Measurements from ENCODE around the gene NAA15. TPM values are rescaled to one million over a fixed set of nuclear protein-coding genes. Genes with fewer than 3 reads are reported as not detected.
A peak's percentile ranks its signal among the peaks of the same experiment; 100 is the strongest.
"Not testable (repeated sequence)": the region's sequence is repeated elsewhere in the genome, so short reads cannot be mapped to it uniquely, and the experiment has no call there.

NAA15 gene
- 10 to 100 TPM; 12.4 to 36.4 (median 30.6) TPM for total RNA-seq
- 10 to 100 TPM in 1 of 3 donors, 1 to 10 TPM in 2; 4.6 to 29.0 (median 5.2) TPM for polyA plus RNA-seq
- long read RNA-seq, donor 1, full-length matches to known transcripts: 1 of 1 reads
- long read RNA-seq, donor 1, partial matches to known transcripts: 0 of 1 reads
- long read RNA-seq, donor 1, other reads (novel, unspliced or antisense): 0 of 1 reads
- long read RNA-seq, donor 2: 0 reads
- long read RNA-seq, donor 3, full-length matches to known transcripts: 4 of 4 reads
- long read RNA-seq, donor 3, partial matches to known transcripts: 0 of 4 reads
- long read RNA-seq, donor 3, other reads (novel, unspliced or antisense): 0 of 4 reads
- long read RNA-seq, donor 4, full-length matches to known transcripts: 1 of 20 reads
- long read RNA-seq, donor 4, partial matches to known transcripts: 15 of 20 reads
- long read RNA-seq, donor 4, other reads (novel, unspliced or antisense): 4 of 20 reads
- long read RNA-seq, donor 5, full-length matches to known transcripts: 14 of 16 reads
- long read RNA-seq, donor 5, partial matches to known transcripts: 1 of 16 reads
- long read RNA-seq, donor 5, other reads (novel, unspliced or antisense): 1 of 16 reads
- long read RNA-seq, donor 6, partial matches to known transcripts: 8 of 9 reads
- long read RNA-seq, donor 6, other reads (novel, unspliced or antisense): 1 of 9 reads
- long read RNA-seq, donor 7: 0 reads
- long read RNA-seq, donor 8, full-length matches to known transcripts: 1 of 1 reads
- long read RNA-seq, donor 8, partial matches to known transcripts: 0 of 1 reads
- long read RNA-seq, donor 8, other reads (novel, unspliced or antisense): 0 of 1 reads
- long read RNA-seq, donor 9, full-length matches to known transcripts: 1 of 1 reads
- long read RNA-seq, donor 9, partial matches to known transcripts: 0 of 1 reads
- long read RNA-seq, donor 9, other reads (novel, unspliced or antisense): 0 of 1 reads
- long read RNA-seq, donor 10: 0 reads

DNA sequence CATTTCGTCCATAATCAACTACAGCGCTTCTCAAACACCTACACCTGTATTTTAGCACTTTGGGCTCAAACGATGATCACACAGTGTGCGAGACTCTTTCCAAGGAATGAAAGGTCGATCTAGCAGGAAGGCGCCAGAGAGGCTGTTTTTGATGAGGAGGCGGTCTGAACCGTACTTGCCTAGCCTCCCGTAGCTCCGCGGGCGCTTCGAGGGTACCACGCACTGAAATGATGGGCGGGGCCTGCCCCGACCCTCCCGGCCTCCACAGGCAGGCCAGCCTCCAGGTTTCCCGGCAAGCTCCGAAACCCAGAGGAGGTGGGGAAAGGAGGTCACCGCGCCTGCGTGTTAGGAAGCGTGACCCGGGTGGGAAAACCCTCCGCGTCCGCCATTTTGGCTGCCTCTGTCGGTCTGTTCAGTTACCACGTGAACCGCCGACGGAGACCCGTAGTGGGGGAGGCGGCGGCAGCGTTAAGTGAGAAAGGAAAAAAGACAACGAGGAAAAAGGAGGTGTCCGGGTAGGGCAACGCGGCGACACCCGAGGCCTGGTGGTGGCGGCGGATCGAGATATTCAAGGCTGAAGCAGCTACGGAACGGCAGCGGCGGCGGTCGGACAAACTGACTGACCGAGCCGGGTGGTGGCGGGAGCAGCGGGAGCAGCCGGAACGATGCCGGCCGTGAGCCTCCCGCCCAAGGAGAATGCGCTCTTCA lies at the start of gene NAA15:
NAA15 (plus strand) TSS at position 393 of the 708 bp plus-strand sequence; CDS start at position 666, 273 bp downstream.
- intact Hi-C loops (cut with DNase I): no loop called here
- Histone ChIP-seq H3K4me1 (replicated peaks in 1 of 2) (peaks cover 18 to 38% of the 10 kb centered on the region in 2 donors), H3K27ac (peak within 1 kb of the TSS; percentile 82 to 98 (median 94)), H3K9me3 (replicated peaks in 1 of 3) (no peaks in the 10 kb centered on the region), H3K27me3 (no peaks in the 10 kb centered on the region), H3K4me3 (peak within 1 kb of the TSS; percentile 78 to 97 (median 89)), H3K36me3 (replicated peaks in 1 of 2) (no peaks in the 10 kb centered on the region)
- 0 to 1% (median 0%) methylated on average over 37 to 61 of the region's 61 CpGs for WGBS, 4 donors
- DNase-seq: peak; percentile 98 to 99 (median 99)
- TF ChIP-seq POLR2A (IDR thresholded peaks at IDR 0.05) (peak; percentile 84 to 97), CTCF (IDR thresholded peaks at IDR 0.05) (peak in 1 of 6 experiments; percentile 2)

DNA sequence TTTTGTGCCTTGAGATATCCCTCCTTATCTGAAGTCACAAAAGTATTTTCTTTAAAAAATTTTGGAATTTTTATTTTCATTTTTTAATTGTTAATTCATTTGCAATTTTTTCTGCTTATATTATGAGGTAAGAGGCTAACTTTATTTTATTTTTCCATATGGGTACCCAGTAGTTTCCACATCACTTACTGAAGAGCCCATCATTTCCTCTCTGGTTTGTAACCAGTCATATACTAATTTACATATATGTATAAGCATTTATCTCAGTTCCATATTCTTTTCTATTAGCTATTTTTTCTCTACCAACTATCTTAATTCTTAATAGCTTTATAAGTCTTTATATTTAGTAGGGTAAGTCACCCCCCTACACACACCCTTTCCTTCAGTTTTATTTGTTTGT lies 48.3 kb upstream of the NAA15 start:
- TF ChIP-seq POLR2A (IDR thresholded peaks at IDR 0.05) (no peak), CTCF (IDR thresholded peaks at IDR 0.05) (no peak)
- Histone ChIP-seq H3K4me1 (replicated peaks in 1 of 2) (no peaks in the 10 kb centered on the region), H3K36me3 (replicated peaks in 1 of 2) (no peaks in the 10 kb centered on the region), H3K4me3 (no peak overlapping the region), H3K27me3 (no peaks in the 10 kb centered on the region), H3K9me3 (replicated peaks in 1 of 3) (no peaks in the 10 kb centered on the region), H3K27ac (no peak overlapping the region)
- intact Hi-C loops (cut with DNase I): no loop called here
- no peak for DNase-seq

GRCh38 chr4:139253713-139254112 lies 47.6 kb upstream of the NAA15 start:
- no peaks in the 10 kb centered on the region for H3K9me3 ChIP-seq (replicated peaks in 1 of 3)
- intact Hi-C loops (cut with DNase I): no loop called here
- no peak overlapping the region for H3K27ac ChIP-seq
- TF ChIP-seq CTCF (IDR thresholded peaks at IDR 0.05) (no peak), POLR2A (IDR thresholded peaks at IDR 0.05) (no peak)
- no peaks in the 10 kb centered on the region for H3K36me3 ChIP-seq (replicated peaks in 1 of 2)
- no peaks in the 10 kb centered on the region for H3K27me3 ChIP-seq
- 88 to 90% (median 89%) methylated on average over 3 of the region's 3 CpGs for WGBS, 4 donors
- no peak overlapping the region for H3K4me3 ChIP-seq
- H3K4me1 ChIP-seq (replicated peaks in 1 of 2): no peaks in the 10 kb centered on the region
- no peak for DNase-seq

DNA sequence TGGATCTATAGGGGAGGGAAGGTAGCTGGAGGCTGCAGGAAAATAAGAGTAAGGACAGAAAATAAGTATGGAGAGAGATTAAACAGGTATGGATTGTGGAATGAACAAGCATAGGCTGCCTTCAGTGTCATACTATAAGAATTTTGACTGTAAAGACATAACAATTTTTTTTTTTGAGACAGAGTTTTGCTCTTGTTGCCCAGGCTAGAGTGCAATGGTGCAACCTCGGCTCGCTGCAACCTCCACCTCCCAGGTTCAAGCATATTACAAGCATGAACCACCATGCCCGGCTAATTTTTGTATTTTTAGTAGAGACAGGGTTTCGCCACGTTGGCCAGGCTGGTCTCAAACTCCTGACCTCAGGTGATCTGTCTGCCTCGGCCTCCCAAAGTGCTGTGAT lies 45.7 kb upstream of the NAA15 start:
- intact Hi-C loops (cut with DNase I); DNase-seq; H3K36me3 ChIP-seq (replicated peaks in 1 of 2); H3K4me1 ChIP-seq (replicated peaks in 1 of 2); H3K9me3 ChIP-seq (replicated peaks in 1 of 3); H3K27ac ChIP-seq; H3K27me3 ChIP-seq; H3K4me3 ChIP-seq: not testable (repeated sequence)
- WGBS, 4 donors: 83 to 97% (median 94%) methylated on average over 4 to 6 of the region's 6 CpGs
